OCI-LY1 (cell line): Measurements from ENCODE around the gene ATP7B.

ENCODE experiments used
- EZH2 ChIP-seq: fragments of 200-600 bp; sonication (generic), shearing (Covaris generic); IDR thresholded peaks from 2 replicates; pipeline ENCODE4 v1.8.0; 2017; ENCODE audit warnings: borderline replicate concordance, mixed run types, mild to moderate bottlenecking, antibody characterized with exemption, low read length, moderate library complexity, mixed read lengths
- TF ChIP-seq, protein P1 (sequence below): fragments of 200-600 bp; sonication (generic), shearing (Covaris generic); IDR thresholded peaks from 2 replicates; pipeline ENCODE4 v1.5.1; 2017; ENCODE audit warnings: mild to moderate bottlenecking, antibody characterized with exemption, low read length, moderate library complexity, mixed read lengths

DNA sequence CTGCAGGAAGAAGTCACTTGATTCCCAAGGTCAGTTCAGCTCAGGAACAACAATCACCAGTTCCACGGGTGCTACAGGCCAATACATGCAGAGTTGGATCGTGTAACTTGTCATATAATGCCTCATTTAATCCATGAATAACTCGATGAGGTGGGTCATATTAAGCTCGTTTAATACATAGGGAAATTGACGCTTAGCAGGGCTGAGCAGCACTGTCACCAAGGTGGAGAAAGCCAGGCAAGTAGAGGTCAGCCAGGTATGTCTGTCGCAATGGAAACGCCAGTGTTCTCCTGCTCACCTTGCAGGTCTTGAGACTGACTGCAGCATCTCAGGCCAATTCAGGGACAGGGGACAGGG, 97.1 kb downstream of the ATP7B start:
- TF ChIP-seq, protein P1, sequence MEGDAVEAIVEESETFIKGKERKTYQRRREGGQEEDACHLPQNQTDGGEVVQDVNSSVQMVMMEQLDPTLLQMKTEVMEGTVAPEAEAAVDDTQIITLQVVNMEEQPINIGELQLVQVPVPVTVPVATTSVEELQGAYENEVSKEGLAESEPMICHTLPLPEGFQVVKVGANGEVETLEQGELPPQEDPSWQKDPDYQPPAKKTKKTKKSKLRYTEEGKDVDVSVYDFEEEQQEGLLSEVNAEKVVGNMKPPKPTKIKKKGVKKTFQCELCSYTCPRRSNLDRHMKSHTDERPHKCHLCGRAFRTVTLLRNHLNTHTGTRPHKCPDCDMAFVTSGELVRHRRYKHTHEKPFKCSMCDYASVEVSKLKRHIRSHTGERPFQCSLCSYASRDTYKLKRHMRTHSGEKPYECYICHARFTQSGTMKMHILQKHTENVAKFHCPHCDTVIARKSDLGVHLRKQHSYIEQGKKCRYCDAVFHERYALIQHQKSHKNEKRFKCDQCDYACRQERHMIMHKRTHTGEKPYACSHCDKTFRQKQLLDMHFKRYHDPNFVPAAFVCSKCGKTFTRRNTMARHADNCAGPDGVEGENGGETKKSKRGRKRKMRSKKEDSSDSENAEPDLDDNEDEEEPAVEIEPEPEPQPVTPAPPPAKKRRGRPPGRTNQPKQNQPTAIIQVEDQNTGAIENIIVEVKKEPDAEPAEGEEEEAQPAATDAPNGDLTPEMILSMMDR = no peak
- no peak for TF ChIP-seq EZH2
